OCI-LY3 (cell line): ENCODE data around the gene LILRA5.

ENCODE experiments used
- CTCF ChIP-seq: fragments of 200-600, 300-600 bp; sonication (generic); IDR thresholded peaks from 2 replicates; pipeline ENCODE4 v1.5.1; 2014; ENCODE audit warnings: antibody characterized with exemption, low read length, low read depth
- EZH2phosphoT487 ChIP-seq: fragments of 200-600 bp; shearing (Covaris generic); IDR thresholded peaks from 2 replicates; pipeline ENCODE4 v1.6.1; 2018; ENCODE audit warnings: antibody characterized with exemption, mixed run types, low read depth

GRCh38 chr19:54333586-54334298 lies 20.8 kb upstream of the LILRA5 start:
- no peak for TF ChIP-seq CTCF
- TF ChIP-seq EZH2phosphoT487, result no peak
